HG02981 (cell line): ENCODE data around the gene HRAS.
"Not testable (repeated sequence)": the region's sequence is repeated elsewhere in the genome, so short reads cannot be mapped to it uniquely, and the experiment has no call there.

ENCODE experiments used
- ATAC-seq: cut with Tn5 transposase; IDR thresholded peaks from one replicate; pipeline ENCODE4 v1.9.1; 2021; ENCODE audit warnings: mild to moderate bottlenecking, moderate library complexity; ENCODE audit not compliant: unreplicated experiment

Gene HRAS

GRCh38 chr11:535519-536454, at the start of gene HRAS:
HRAS (minus strand) TSS chr11:535576.
- peak; percentile 69 for ATAC-seq

DNA sequence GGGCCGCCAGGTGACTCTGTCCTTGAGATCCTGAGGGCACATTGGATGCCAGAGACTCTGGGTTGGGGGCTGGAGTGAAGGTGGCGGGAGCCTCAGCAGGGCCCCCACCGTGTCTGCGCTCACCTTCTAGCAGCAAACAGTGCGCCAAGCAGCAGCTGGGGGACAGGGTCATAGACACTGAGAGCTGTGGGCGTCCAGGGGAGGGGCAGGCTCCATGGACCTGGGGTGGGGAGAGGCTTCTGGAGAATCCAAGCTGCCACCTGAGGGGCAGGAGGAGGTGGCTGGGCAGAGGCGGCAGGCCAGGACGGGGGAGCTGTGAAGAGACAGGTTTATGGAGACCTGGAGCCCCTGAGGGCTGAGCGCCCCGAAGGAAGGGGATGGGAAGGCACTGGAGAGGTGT, 48.9 kb upstream of the HRAS start:
- ATAC-seq = no peak

- ATAC-seq = no peak
Measured at GRCh38 chr11:581752-582151, 46.4 kb upstream of the HRAS start.

GRCh38 chr11:581342-581741, 46.0 kb upstream of the HRAS start:
- ATAC-seq = no peak

- ATAC-seq = no peak
Measured at GRCh38 chr11:579830-580601, 44.6 kb upstream of the HRAS start.

- no peak for ATAC-seq
Measured at GRCh38 chr11:578276-579035, 43.1 kb upstream of the HRAS start.

- no peak for ATAC-seq
Measured at GRCh38 chr11:577611-577894, 42.2 kb upstream of the HRAS start.

DNA sequence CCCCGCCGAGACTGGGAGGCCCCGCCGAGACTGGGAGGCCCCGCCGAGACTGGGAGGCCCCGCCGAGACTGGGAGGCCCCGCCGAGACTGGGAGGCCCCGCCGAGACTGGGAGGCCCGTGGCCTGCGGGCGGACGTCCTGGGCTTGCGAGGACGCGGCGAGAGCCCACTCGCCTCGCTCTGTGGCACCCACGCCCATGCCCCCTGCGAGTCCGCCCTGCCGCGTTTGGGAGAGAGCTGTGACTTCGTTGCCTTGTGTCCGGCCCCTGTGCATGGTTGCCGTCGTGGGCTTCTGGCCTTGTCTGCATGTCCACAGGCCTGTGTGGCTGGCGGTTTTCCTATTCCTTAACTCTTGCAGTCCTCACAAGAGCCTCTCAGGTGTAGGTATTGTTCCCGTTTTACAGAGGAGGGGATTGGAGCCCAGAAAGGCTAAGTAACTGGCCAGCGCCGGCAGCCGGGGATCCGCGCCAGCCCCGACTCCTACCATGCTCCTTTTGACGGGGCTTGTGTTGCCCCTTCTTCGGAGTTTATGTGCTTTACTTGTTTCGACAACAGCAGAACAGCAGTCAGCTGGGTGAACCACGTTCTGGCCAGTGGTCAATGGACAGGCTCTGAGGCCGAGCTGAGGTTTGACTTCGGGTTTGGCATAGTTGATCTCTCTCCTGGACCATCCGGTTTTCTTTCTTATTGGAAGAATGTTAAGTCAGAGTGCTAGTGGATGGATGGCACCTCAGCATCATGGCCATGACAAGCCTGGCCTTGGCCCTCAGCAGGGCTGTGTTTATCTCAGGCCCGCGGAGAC, 41.6 kb upstream of the HRAS start:
- ATAC-seq = no peak

- peak; percentile 80 for ATAC-seq
Measured at GRCh38 chr11:575996-576768, 40.8 kb upstream of the HRAS start, which contains the start of gene PHRF1. PHRF1 (plus strand) TSS chr11:576470; CDS start chr11:581513, 5,043 bp downstream.

- ATAC-seq = peak; percentile 25
Measured at GRCh38 chr11:575313-575995, 40.1 kb upstream of the HRAS start.

GRCh38 chr11:574632-575312, 39.4 kb upstream of the HRAS start:
- no peak for ATAC-seq

GRCh38 chr11:574031-574570, 38.7 kb upstream of the HRAS start:
- not testable (repeated sequence) for ATAC-seq

DNA sequence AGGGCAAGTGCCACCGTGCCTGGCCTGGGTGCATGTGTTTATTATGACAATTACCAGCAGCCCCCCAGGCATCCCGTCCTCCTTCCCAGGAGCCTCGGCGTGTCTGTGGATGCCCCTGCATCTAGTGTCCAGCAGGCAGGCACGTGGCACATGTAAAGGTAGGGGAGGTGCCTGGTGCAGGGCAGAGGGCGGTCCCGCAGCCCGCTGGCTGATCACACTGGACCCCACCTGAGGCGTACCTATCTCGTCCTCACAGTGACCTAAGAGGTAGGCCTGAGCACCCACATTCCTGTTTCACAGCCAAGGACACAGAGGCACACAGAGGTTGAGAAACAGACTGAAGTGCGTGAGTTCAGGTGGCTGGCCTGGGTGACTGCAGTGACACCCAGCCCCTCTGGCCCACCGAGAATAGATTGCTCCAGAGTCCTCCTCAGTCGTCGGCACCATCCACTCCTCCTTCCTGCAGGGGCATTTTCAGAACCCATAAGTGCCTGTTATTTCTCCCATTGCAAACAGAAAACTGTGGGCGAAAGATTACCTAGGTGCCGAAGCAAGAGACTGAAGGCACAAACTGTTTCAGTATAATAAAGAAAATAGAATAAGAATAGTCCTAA, 37.9 kb upstream of the HRAS start:
- ATAC-seq = no peak

- no peak for ATAC-seq
Measured at GRCh38 chr11:571802-572185, 36.4 kb upstream of the HRAS start.

- ATAC-seq = no peak
Measured at GRCh38 chr11:569158-569885, 33.9 kb upstream of the HRAS start.

DNA sequence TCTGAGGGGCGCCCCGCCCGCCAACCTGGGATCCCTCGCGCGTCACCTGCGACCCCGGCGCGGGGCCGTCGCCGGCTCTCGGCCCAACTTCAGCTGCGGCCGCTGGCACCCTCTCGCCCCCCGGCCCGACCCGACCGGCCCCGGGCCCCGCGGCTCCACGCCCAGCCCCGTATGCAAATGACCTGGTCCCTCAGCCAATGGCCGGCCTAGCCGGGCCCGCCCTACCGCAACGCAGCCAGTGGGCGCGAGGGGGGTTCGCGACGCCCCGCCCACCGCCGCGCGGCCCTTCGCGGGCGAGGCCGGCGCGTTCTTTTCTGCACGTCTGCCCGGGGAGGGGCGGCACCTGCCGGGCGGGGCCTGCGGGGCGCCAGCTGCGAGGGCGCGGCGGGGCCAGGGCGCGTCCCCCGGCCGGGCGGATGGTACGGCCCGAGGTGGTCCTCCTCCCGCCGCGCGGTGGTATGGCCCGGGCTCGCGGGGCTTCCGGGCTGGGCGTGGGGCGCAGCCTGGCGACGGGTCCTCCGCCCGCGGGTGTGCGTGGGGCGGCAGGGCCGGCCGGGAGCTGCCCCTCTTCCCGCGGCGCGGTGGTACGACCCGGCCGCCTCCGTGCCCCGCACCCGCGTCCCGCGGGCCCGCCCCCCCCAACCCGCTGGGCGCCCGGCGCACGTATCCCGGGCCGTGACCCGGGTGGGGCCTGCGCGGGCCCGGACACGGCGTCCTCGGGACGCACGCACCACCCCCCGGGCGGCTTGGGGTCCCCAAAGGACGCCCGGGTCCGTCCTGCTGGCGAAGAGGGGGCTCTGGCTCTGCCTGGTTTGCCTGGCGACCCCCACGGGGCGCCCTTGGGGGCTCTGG, 33.2 kb upstream of the HRAS start:
- peak; percentile 83 for ATAC-seq
